ENCODE data around the gene CLDN24.

Gene CLDN24

DNA sequence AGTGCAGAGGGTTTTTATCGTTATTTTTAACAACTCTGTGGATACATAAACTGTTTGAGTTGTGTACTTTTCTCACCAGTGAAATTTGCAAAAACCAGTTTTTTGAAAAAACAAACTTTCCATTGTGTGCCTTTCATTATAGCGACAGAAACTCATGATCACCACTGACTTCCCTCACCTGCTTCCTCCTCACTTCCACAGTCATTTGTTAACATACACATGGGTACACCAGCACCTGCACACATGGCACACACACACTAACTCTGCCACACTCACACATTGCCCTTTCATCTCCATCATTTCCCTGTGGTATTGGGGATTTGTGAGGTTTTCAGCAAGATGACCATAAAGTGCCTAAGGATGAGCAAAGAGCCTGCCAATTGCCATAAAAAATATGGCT, 22.8 kb downstream of the CLDN24 start:
- DNase-seq (ENCODE audit: low read depth) = no peak
- TF ChIP-seq, protein P1, sequence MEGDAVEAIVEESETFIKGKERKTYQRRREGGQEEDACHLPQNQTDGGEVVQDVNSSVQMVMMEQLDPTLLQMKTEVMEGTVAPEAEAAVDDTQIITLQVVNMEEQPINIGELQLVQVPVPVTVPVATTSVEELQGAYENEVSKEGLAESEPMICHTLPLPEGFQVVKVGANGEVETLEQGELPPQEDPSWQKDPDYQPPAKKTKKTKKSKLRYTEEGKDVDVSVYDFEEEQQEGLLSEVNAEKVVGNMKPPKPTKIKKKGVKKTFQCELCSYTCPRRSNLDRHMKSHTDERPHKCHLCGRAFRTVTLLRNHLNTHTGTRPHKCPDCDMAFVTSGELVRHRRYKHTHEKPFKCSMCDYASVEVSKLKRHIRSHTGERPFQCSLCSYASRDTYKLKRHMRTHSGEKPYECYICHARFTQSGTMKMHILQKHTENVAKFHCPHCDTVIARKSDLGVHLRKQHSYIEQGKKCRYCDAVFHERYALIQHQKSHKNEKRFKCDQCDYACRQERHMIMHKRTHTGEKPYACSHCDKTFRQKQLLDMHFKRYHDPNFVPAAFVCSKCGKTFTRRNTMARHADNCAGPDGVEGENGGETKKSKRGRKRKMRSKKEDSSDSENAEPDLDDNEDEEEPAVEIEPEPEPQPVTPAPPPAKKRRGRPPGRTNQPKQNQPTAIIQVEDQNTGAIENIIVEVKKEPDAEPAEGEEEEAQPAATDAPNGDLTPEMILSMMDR (IDR thresholded peaks at IDR 0.05; ENCODE audit: low read depth, low read length, missing control alignments) = no peak
- H3K4me3 ChIP-seq (ENCODE audit: low read depth, low read length) = no peak overlapping the region

DNA sequence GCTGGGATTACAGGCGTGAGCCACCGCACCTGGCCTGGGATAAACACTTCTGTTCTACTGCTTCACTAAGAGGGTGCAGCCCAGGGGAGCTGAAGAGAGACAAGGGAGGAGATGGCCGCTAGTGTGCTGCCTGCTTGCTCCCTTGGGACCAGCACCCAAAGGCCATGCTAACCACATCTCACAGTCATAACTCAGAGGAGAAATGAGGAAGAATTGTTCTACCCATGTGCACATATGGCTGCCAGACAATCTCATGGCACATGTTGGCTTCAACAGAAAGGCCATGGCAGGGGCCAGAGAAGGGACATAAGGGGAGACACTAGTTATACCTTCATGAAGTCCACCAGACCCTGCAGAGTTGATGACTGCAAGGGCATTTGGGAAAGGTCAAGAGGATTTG, 24.6 kb downstream of the CLDN24 start:
- TF ChIP-seq, protein P1 (IDR thresholded peaks at IDR 0.05; ENCODE audit: low read depth, low read length, missing control alignments) = no peak
- no peak for DNase-seq (ENCODE audit: low read depth)
- no peak overlapping the region for H3K4me3 ChIP-seq (ENCODE audit: low read depth, low read length)

DNA sequence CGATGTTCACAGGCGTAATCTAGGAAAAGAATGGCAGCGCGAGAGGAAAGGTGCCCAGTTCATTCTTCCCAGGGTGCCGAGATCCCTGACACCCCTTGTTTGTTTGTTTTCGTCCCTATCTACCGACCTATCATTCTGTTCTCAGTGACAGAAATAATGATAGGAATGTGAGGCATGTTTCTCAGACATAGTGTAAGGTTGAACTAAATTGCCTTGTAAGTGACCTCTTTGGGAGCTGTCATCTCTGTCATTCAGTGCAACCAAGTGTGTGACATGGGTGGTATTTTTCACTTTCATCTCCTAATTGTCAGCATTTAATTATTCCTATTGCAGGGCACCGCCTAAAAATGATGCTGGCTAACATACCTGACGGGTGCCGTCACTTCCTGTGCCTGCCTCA, 26.5 kb downstream of the CLDN24 start:
- no peak overlapping the region for H3K4me3 ChIP-seq (ENCODE audit: low read depth, low read length)
- DNase-seq (ENCODE audit: low read depth) = no peak
- TF ChIP-seq, protein P1 (IDR thresholded peaks at IDR 0.05; ENCODE audit: low read depth, low read length, missing control alignments) = no peak

DNA sequence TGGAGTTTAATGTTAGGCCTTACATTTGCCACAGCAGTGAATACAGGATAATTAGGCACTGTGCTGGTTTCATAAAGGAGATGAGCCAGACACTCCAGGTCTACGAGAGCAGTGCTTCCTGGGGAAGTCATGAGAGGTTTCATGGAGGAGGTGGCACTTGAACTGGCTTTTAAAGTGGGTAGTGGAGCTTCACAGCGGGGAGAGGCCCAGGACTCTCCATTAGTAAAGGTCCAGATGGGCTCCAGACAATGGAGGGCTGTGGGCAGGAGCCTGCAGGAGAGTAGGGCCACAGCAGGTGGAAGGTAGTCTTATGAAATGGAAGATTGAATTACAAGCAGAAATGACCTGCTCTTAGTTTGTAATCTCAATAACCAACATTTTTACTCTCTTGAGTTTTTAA, 31.2 kb downstream of the CLDN24 start:
- TF ChIP-seq, protein P1 (IDR thresholded peaks at IDR 0.05; ENCODE audit: low read depth, low read length, missing control alignments) = no peak
- no peak overlapping the region for H3K4me3 ChIP-seq (ENCODE audit: low read depth, low read length)
- DNase-seq (ENCODE audit: low read depth) = no peak

DNA sequence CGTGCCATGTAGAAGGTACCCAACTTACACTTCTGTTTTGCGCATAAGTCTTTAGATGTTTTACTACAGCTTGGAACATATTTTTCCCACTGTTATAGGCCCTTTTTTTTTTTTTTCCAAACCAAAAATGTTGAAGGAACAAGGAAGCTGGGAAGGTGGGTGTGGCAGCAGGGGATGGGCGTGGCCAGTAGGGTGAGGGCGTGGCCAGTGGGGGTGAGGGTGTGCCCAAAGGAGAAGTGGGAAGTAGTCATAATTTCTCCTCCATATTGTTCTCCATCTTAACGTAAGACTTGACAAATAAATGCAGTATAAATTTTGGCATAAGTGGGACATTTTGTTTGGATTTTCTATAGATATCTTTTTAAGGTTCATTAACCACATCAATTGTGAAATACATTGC, 32.5 kb downstream of the CLDN24 start:
- TF ChIP-seq, protein P1 (IDR thresholded peaks at IDR 0.05; ENCODE audit: low read depth, low read length, missing control alignments) = no peak
- no peak for DNase-seq (ENCODE audit: low read depth)
- H3K4me3 ChIP-seq (ENCODE audit: low read depth, low read length) = no peak overlapping the region

DNA sequence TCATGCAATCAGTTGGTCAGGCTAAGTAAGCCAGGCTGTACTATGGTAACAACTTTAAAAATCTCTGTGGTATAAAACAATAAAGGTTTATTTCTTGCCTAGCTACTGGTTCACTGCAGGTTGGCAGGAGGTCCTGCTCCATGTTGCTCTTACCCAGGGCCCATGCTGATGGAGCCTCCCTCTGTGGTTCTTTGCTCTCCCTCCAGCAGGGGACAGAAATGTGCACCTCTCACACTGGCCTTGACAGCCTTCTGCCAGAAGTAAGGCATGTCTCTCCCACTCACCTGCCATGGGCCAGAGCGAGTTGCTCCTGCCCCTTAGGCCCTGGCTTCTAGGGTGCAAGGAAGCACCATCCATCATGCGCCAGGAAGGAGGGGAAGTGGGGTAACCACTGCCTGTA, 33.3 kb downstream of the CLDN24 start:
- DNase-seq (ENCODE audit: low read depth) = no peak
- no peak overlapping the region for H3K4me3 ChIP-seq (ENCODE audit: low read depth, low read length)
- TF ChIP-seq, protein P1 (IDR thresholded peaks at IDR 0.05; ENCODE audit: low read depth, low read length, missing control alignments) = peak; percentile 20

DNA sequence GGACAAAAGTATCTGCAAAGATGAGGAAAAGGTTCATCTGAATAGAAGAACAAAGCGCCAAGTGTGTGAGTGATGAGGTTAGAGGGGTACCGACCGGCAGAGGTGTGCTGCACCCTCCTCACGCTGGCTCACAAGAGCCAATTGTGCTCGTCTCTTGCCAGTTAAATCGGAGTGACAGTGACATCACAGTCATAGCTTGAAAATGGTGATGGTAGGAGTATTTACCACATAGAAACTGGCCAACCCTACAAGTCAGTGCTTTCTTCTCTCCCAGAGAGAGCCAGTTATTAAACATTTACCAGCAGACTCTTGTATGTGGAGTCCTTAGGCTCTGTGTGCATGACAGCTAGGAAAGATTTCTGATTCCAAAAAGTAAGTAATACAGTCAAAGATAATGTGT, 34.5 kb downstream of the CLDN24 start:
- H3K4me3 ChIP-seq (ENCODE audit: low read depth, low read length) = no peak overlapping the region
- no peak for DNase-seq (ENCODE audit: low read depth)
- TF ChIP-seq, protein P1 (IDR thresholded peaks at IDR 0.05; ENCODE audit: low read depth, low read length, missing control alignments) = no peak
